ENCODE results near the gene CNPY1. TPM values are rescaled to one million over a fixed set of nuclear protein-coding genes. Genes with fewer than 3 reads are reported as not detected.

The CNPY1 gene
- total RNA-seq, 1 experiment from 2014 or later = not detected

DNA sequence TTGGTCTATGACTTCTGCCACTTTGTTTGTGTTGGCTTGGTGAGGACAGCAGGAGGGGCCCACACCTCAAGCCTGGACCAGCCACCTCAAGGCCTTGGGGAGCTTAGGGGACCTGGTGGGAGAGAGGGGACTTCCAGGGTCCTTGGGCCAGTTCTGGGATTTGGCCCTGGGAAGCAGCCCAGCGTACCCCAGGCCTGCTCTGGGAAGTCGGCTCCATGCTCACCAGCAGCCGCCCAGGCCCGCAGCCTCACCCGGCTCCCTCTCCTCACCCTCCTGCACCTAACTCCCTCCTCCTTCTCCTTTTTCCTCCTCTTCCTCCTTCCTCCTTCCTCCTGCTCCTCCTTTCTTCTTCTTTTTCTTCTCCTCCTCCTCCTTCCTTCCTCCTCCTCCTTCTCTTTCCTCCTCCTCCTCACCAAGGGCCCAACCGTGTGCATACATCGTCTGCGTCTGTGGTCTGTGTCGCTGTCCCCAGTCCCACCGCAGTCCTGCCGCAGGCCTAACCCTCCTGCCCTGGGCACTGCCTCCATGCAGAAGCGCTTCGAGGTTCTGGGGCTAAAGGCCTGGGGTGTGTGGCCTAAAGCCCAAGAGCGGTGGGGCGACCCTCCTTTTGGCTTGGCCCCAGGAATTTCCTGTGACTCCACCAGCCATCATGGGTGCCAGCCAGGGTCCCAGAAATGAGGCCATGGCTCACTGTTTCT is 83.1 kb downstream of the CNPY1 start:
- Histone ChIP-seq H3K79me1 (ENCODE audit: insufficient read depth, low read depth, low read length, poor library complexity, severe bottlenecking) (no peaks in the 10 kb centered on the region), H3K14ac (ENCODE audit: insufficient read depth, low read length) (no peak overlapping the region), H3K4me2 (ENCODE audit: insufficient read depth, insufficient read length, low read length) (no peak overlapping the region), H2BK5ac (ENCODE audit: insufficient read length, low read length) (no peak overlapping the region), H3K23ac (ENCODE audit: insufficient read length, low read depth, low read length) (no peak overlapping the region), H2AK5ac (ENCODE audit: insufficient read length, low read length) (no peak overlapping the region), H3K9me3 (ENCODE audit: control insufficient read depth, low read depth, low read length) (no peaks in the 10 kb centered on the region), H2BK120ac (ENCODE audit: low read depth, low read length, poor library complexity, severe bottlenecking) (no peak overlapping the region), H3K9ac (ENCODE audit: extremely low read depth, insufficient read length, low read length) (no peak overlapping the region), H3K4ac (ENCODE audit: low read depth, low read length) (no peak overlapping the region), H3K79me2 (ENCODE audit: insufficient read depth, low read length) (no peaks in the 10 kb centered on the region), H2BK20ac (ENCODE audit: low read depth, low read length, poor library complexity, severe bottlenecking) (no peak overlapping the region), H3K18ac (ENCODE audit: insufficient read length, low read depth, low read length) (no peak overlapping the region), H2BK12ac (ENCODE audit: insufficient read length, low read depth, low read length) (no peak overlapping the region), H3K4me1 (ENCODE audit: insufficient read depth, low read length) (no peaks in the 10 kb centered on the region), H3K27me3 (ENCODE audit: insufficient read depth, low read length) (peaks cover 96% of the 10 kb centered on the region), H2BK15ac (ENCODE audit: low read depth, low read length) (no peak overlapping the region), H3K56ac (ENCODE audit: insufficient read length, low read depth, low read length) (no peak overlapping the region), H4K5ac (ENCODE audit: insufficient read length, low read depth, low read length) (no peak overlapping the region), H4K91ac (ENCODE audit: insufficient read length, low read depth, low read length) (no peak overlapping the region), H4K20me1 (ENCODE audit: control insufficient read depth, insufficient read depth, insufficient read length) (peaks cover 4% of the 10 kb centered on the region), H2AFZ (ENCODE audit: low read length) (no peak overlapping the region), H3K27ac (ENCODE audit: insufficient read length, low read depth, low read length) (no peak overlapping the region), H4K8ac (replicated peaks; ENCODE audit: insufficient read length, low read depth, low read length) (no peak overlapping the region), H3K23me2 (ENCODE audit: insufficient read length, low read depth, low read length, poor library complexity, severe bottlenecking) (peaks cover 5% of the 10 kb centered on the region), H3T11ph (ENCODE audit: low read length) (no peak overlapping the region)
- TF ChIP-seq, protein P1, sequence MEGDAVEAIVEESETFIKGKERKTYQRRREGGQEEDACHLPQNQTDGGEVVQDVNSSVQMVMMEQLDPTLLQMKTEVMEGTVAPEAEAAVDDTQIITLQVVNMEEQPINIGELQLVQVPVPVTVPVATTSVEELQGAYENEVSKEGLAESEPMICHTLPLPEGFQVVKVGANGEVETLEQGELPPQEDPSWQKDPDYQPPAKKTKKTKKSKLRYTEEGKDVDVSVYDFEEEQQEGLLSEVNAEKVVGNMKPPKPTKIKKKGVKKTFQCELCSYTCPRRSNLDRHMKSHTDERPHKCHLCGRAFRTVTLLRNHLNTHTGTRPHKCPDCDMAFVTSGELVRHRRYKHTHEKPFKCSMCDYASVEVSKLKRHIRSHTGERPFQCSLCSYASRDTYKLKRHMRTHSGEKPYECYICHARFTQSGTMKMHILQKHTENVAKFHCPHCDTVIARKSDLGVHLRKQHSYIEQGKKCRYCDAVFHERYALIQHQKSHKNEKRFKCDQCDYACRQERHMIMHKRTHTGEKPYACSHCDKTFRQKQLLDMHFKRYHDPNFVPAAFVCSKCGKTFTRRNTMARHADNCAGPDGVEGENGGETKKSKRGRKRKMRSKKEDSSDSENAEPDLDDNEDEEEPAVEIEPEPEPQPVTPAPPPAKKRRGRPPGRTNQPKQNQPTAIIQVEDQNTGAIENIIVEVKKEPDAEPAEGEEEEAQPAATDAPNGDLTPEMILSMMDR (conservative IDR thresholded peaks at IDR 0.05) = no peak
- no peak for DNase-seq
- H3K4me1 Mint-ChIP-seq = peaks cover 6 to 23% of the 10 kb centered on the region in 2 experiments
- peaks cover 99% of the 10 kb centered on the region for H3K27me3 Mint-ChIP-seq (ENCODE audit: low read depth)
- H3K27ac Mint-ChIP-seq = no peak overlapping the region; a peak in 1 of 7 replicates
- no peaks in the 10 kb centered on the region; a peak in 1 of 7 replicates for H3K36me3 Mint-ChIP-seq (ENCODE audit: insufficient read depth in 1 of 3, low read depth in 3 of 3)
- no peak overlapping the region for H3K4me3 Mint-ChIP-seq
- WGBS (ENCODE audit: extremely low coverage, insufficient read length, low lambda C conversion rate) = no CpG with 5 or more reads among the region's 15 CpGs
- peaks cover 0 to 4% of the 10 kb centered on the region in 2 experiments; a peak in 3 of 5 replicates for H3K9me3 Mint-ChIP-seq

All from H9 (cell line).